GM19025 (cell line): Measurements from ENCODE around the gene ZC3HAV1L.
"Not testable (repeated sequence)": the region's sequence is repeated elsewhere in the genome, so short reads cannot be mapped to it uniquely, and the experiment has no call there.

Experiments
- ATAC-seq: cut with Tn5 transposase; IDR thresholded peaks from one replicate; pipeline ENCODE4 v1.9.1; 2021; ENCODE audit warnings: mild to moderate bottlenecking, low read depth, moderate library complexity; ENCODE audit not compliant: unreplicated experiment

The ZC3HAV1L gene, protein sequence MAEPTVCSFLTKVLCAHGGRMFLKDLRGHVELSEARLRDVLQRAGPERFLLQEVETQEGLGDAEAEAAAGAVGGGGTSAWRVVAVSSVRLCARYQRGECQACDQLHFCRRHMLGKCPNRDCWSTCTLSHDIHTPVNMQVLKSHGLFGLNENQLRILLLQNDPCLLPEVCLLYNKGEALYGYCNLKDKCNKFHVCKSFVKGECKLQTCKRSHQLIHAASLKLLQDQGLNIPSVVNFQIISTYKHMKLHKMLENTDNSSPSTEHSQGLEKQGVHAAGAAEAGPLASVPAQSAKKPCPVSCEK

GRCh38 chr7:139035586-139036353 is at the start of gene ZC3HAV1L:
Gene ZC3HAV1L, minus strand, starts transcription at chr7:139036042. Its CDS starts 25 bp downstream, at chr7:139036017.
- ATAC-seq: peak; percentile 82

DNA sequence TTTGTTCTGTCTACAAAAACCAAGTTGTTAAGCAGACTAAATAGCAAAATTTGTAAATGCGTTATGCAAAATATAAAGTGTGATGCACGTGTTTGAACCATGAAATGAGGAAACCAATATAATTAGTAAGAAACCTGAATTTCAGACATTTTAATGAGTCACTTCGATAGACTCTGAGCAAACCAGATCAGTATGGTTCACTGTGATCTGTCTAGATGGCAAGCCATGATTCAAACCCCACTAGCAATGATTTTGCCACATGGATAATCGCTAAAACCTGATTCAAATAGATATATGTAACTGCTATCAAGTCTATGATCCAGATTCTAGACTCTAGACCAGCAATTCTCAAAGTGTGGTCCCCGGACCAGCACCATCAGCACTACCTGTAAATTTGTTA is 48.9 kb upstream of the ZC3HAV1L start:
- ATAC-seq: no peak

DNA sequence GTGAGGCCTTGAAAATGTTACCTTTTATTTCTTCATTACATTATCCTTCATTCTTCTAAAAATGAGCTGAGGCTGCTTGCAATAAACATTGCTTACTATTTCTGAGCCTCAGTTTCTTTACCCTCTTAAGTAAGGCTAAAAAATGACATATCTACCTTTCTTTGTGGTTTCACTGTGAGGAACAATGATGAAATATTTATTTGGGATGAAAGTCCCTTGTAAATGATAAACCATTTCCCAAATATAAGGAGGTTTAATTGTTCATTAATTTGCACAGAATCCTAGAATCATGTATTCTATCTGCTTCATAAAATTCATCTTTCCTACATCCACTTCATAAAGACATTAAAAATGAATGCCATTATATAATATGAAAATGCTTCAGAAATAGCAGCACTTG is 45.7 kb upstream of the ZC3HAV1L start:
- ATAC-seq: no peak

DNA sequence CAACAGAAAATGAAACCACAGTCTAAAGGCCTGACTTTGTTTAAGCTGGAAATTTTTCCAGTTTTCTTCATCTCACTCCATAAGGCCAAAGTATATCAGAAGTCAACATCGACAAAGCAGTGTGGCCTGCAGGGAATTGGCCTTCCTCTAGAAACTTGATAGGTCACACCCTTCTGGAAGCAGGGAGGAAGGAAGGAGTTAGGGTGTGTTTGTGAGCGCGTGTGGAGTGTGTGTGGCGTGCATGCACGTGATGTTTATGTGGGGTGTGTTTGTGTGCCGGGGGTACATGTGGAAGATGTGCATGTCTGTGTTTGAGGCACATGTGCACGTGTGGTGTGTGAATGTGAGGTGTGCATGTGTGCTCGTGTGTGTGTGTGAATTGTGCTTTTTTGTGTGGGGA is 45.1 kb upstream of the ZC3HAV1L start:
- ATAC-seq: no peak

GRCh38 chr7:139079861-139080260 is 44.0 kb upstream of the ZC3HAV1L start:
- no peak for ATAC-seq

DNA sequence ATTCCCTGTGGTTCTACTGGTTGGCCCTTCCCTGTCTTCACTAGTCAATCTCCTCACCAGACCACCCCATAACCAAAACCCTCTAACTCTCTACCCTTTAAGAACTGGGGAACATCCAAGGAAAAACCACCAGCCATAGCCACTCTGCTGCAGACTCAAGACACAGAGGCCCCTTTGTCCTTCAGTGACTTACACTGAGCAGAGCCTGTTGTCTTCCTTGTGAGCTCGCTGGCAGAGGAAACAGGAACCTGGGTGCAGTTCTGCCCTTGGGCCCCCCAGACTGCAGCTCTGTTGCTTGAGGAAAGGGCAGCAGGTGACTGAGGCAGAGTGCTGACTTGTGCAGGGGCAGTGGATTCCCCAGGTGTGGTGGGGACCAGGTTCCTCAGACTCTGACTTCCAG is 43.1 kb upstream of the ZC3HAV1L start:
- no peak for ATAC-seq

DNA sequence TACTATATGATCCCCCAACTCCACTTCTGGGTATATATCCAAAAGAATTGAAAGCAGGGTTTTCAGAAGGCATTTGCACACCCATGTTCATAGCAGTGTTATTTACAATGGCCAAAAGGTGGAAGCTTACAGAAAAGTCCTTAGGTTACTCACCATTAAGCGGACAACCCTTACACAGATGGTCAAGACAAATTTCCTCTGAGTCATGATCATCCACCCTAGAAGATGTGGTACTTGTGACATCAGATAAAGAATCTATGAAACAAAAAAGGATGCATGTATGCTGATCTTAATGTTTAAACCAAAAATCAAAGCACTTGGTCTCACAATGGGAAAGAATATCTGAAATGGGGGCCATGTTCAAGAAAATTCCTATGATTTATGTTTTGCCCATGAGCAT is 42.6 kb upstream of the ZC3HAV1L start:
- ATAC-seq: no peak

DNA sequence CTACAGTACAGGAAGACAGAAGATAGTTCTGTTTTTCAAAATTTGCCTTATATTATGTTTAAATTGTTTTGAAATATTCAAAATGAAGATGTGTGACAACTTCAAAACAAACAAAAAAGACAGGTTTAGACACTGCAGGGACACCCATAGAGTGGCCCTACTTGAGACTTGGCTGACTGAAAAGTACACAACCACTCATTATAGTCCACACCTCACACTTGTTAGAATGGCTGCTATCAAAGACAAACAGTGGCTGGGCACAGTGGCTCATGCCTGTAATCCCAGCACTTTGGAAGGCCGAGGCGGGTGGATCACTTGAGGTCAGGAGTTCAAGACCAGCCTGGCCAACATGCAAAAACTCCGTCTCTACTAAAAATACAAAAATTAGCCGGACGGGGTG is 41.9 kb upstream of the ZC3HAV1L start:
- ATAC-seq: not testable (repeated sequence)

DNA sequence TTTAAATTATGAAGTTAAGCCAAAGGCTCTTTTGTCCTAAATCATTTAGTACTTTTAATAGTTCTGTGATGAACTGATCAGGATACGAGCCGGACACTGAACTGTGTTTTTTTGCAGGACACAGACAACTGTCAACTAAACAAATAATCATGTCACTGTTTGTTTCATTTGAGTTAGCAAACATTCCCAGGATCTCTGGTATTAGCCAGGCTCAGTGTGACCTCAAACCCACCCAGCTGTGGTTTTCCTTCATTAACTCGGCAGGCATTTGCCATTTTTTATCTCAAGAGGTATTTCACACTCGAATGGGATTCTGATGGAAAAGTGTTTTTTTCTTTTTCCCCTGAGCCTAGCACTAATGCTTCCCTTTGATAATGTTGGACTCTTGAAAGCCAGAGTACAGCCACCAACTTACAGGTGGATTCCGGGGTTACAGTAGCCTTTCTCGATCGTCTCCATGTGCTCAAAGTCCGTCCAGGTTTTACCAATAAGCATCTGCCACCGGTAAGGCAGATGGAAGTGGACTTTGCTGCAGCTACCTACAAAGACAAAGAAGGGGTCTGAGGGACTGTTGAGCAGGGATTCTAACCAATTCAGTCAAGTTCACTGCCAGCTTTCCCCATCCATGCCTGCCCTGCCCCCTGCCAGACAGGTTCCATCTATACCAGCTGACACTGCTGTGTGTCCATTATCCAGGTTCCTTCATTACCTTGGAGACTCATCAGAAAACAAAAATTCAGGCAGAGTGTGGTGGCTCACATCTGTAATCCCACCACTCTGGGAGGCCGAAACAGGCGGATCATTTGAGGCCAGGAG is 40.2 kb upstream of the ZC3HAV1L start:
- ATAC-seq: no peak

DNA sequence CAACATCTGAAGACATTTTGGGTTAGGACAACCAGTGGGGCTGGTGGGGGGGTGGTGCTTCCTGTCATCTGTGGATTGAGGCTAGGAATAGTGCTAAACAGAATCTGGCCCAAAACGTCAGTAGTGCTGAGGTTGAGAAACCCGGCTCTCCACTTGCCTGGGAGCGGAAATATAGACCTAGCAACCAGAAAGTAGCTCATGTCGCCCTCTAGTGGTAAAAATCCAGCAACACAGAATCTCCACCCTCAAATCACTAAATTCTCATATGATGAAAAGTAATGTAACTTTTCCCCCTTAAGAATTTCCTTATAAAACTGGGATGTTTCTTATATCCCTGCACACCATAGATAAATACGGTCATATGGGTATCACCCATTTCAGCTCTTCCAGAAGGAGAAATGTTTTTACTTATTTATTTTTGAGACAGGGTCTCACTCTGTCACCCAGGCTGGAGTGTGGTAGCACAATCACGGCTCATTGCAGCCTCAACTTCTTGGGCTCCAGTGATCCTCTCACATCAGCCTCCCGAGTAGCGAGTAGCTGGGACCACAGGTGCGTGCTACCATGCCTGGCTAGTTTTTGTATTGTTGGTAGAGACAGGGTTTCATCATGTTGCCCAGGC is 39.3 kb upstream of the ZC3HAV1L start:
- ATAC-seq: peak; percentile 75

GRCh38 chr7:139072796-139073195 is 37.0 kb upstream of the ZC3HAV1L start:
- ATAC-seq: no peak

GRCh38 chr7:139071680-139072079 is 35.8 kb upstream of the ZC3HAV1L start:
- ATAC-seq: no peak

GRCh38 chr7:139068544-139069399 is 32.9 kb upstream of the ZC3HAV1L start:
- no peak for ATAC-seq

DNA sequence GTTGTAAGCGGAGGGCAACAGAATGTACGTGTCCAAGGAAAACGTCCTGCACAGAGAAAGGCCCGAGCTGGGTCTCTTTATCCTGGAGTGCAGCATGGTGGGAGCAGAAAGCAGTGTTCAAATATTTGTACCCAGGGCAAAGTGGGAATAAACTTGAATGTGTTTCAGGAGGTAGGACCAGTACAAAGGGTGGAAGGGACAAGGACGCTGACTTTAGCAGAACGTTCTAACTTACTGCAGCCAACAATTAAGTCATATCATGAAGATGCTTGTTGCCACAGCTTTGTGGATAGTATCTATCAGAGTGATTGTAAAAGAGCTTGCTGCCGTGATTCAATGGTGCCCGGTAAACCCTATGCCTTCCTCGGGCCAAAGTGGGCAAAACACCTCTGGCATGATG is 30.5 kb upstream of the ZC3HAV1L start:
- no peak for ATAC-seq

GRCh38 chr7:139065323-139065722 is 29.5 kb upstream of the ZC3HAV1L start:
- ATAC-seq: no peak

GRCh38 chr7:139061416-139061815 is 25.6 kb upstream of the ZC3HAV1L start:
- ATAC-seq: no peak

- ATAC-seq: no peak
Observed at GRCh38 chr7:139060695-139061237, 24.9 kb upstream of the ZC3HAV1L start.

- no peak for ATAC-seq
Observed at GRCh38 chr7:139059905-139060304, 24.1 kb upstream of the ZC3HAV1L start.

- no peak for ATAC-seq
Observed at GRCh38 chr7:139058943-139059342, 23.1 kb upstream of the ZC3HAV1L start.

DNA sequence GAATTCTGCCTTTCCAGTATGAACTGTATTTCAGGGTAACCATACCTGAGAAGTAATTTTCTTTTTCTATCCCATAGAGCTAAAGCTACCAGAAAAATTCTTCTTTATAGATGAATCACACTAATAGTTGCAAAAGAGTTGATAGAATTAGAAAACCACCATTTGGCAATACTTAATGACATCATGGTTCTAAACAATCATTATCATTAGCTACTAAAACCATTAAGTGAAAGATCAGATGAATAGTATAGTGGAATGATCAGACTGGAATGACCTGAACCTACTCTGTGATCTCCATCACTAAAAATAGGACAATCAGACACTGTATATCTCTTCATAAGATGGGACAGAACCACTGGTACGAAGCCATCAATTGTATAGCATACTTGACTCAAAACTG is 19.8 kb upstream of the ZC3HAV1L start:
- ATAC-seq: no peak
